PC-3 (cell line): ENCODE measurements around the gene KRT33B. TPM values are rescaled to one million over a fixed set of nuclear protein-coding genes. Genes with fewer than 3 reads are reported as not detected.
A peak's percentile ranks its signal among the peaks of the same experiment; 100 is the strongest.

ENCODE experiments used
- ATAC-seq: fragments of 200-7000 bp; cut with Tn5 transposase; 2 replicates; pipeline ENCODE4 v1.9.1; 2020; ENCODE audit warnings: mild to moderate bottlenecking, moderate library complexity
- Bru-seq: library from RNA; stranded (reverse); fragments of 400-500 nt; gene quantifications from one replicate; lab custom pipeline; 2021; lab: Mats Ljungman, UMichigan
- BruChase-seq, 2 experiments: library from RNA; stranded (reverse); fragments of 400-500 nt; gene quantifications; one replicate each; lab custom pipeline; 2021; lab: Mats Ljungman, UMichigan
- BruUV-seq: library from RNA; stranded (reverse); fragments of 400-500 nt; replicated peaks from 2 replicates; lab custom pipeline; 2021; lab: Mats Ljungman, UMichigan
- CTCF ChIA-PET: fragments of 300-600 bp; sonication (Branson Sonifier 250); formaldehyde crosslinking; loops from one replicate; lab custom pipeline; 2022; ENCODE audit warnings: antibody characterized with exemption; lab: Charles Lee
- POLR2A ChIA-PET: fragments of 300-600 bp; sonication (Branson Sonifier 250); formaldehyde crosslinking; loops from one replicate; lab custom pipeline; 2022; ENCODE audit warnings: antibody characterized with exemption; ENCODE audit not compliant: unreplicated experiment; lab: Charles Lee
- DNase-seq: peaks from one replicate; pipeline ENCODE4 v3.0.0-alpha.2; 2015
- H2AFZ ChIP-seq: fragments of 300-600 bp; sonication (generic); 2 replicates; pipeline ENCODE4 v1.6.0; 2016; ENCODE audit warnings: antibody characterized with exemption, low read length
- H3F3A ChIP-seq: fragments of 300-600 bp; sonication (generic); one replicate; pipeline ENCODE4 v1.6.0; 2017; ENCODE audit warnings: antibody characterized with exemption, low read length, control low read depth, mild to moderate bottlenecking; ENCODE audit not compliant: unreplicated experiment
- H3K27ac ChIP-seq: fragments of 300-600 bp; sonication (generic); 2 replicates; pipeline ENCODE4 v1.5.1; 2016; ENCODE audit warnings: mild to moderate bottlenecking, low read length
- H3K27me3 ChIP-seq: fragments of 300-600 bp; sonication (generic); 2 replicates; pipeline ENCODE4 v1.6.1; 2016; ENCODE audit warnings: low read length, mixed read lengths
- H3K36me3 ChIP-seq: fragments of 300-600 bp; sonication (generic); 2 replicates; pipeline ENCODE4 v1.6.1; 2016; ENCODE audit warnings: low read depth, mixed run types, low read length, mixed read lengths
- H3K4me1 ChIP-seq: fragments of 300-600 bp; sonication (generic); 2 replicates; pipeline ENCODE4 v1.5.1; 2016; ENCODE audit warnings: low read length; ENCODE audit not compliant: insufficient read depth
- H3K4me2 ChIP-seq: fragments of 300-600 bp; sonication (generic); 2 replicates; pipeline ENCODE4 v1.6.0; 2016; ENCODE audit warnings: low read length
- H3K4me3 ChIP-seq: fragments of 300-600 bp; sonication (generic); 2 replicates; pipeline ENCODE4 v1.5.1; 2016; ENCODE audit warnings: mild to moderate bottlenecking, low read length, mixed read lengths
- H3K79me2 ChIP-seq: fragments of 300-600 bp; sonication (generic); 2 replicates; pipeline ENCODE4 v1.6.1; 2017; ENCODE audit warnings: low read length, mixed read lengths
- H3K9ac ChIP-seq: fragments of 300-600 bp; sonication (generic); 2 replicates; pipeline ENCODE4 v1.6.0; 2016; ENCODE audit warnings: mild to moderate bottlenecking, low read length
- H3K9me2 ChIP-seq: fragments of 300-600 bp; sonication (generic); replicated peaks from 2 replicates; pipeline ENCODE4 v1.6.1; 2016; ENCODE audit warnings: mixed run types, low read length, mixed read lengths
- H3K9me3 ChIP-seq: fragments of 300-600 bp; sonication (generic); 2 replicates; pipeline ENCODE4 v1.6.1; 2016; ENCODE audit warnings: low read length, mixed read lengths
- H4K20me1 ChIP-seq: fragments of 300-600 bp; sonication (generic); 2 replicates; pipeline ENCODE4 v1.6.1; 2016; ENCODE audit warnings: low read length, mixed read lengths
- EZH2 ChIP-seq: fragments of 300-600 bp; sonication (generic); IDR thresholded peaks from one replicate; pipeline ENCODE4 v1.6.1; 2017; ENCODE audit warnings: antibody characterized with exemption, mild to moderate bottlenecking, low read length; ENCODE audit not compliant: unreplicated experiment
- EZH2phosphoT487 ChIP-seq: fragments of 300-600 bp; sonication (generic); IDR thresholded peaks from 2 replicates; pipeline ENCODE4 v1.6.1; 2018; ENCODE audit warnings: mild to moderate bottlenecking, antibody characterized with exemption, low read length, borderline replicate concordance
- intact Hi-C: fragments of 100-400 bp; cut with micrococcal nuclease; formaldehyde crosslinking; loops from 2 replicates; pipeline ENCODE4 v1.9.0; 2023
- long read RNA-seq: library from polyadenylated mRNA; unstranded; transcript quantifications from one replicate; pipeline ENCODE4 v2.0.0, GENCODE V29; 2021; ENCODE audit not compliant: unreplicated experiment
- total RNA-seq: library from RNA; depleted of rRNA; stranded (reverse); fragments of >200 nt; gene quantifications from 2 replicates; pipeline ENCODE4 v1.2.3, GENCODE V29; 2014; rRNA removed
- TF ChIP-seq, protein P1 (sequence below): fragments of 300-600 bp; sonication (generic); conservative IDR thresholded peaks from 2 replicates; pipeline ENCODE4 v1.5.1; 2017; ENCODE audit warnings: antibody characterized with exemption, low read depth, mild to moderate bottlenecking, low read length

Gene KRT33B
- total RNA-seq = not detected in 2 replicates
- percentile 10 among the genes with signal in this experiment for Bru-seq, nascent RNA
- BruChase-seq, experiment 1, labeled RNA remaining after a 6-hour chase = not detected
- BruChase-seq, experiment 2, labeled RNA remaining after a 2-hour chase = not detected
- long read RNA-seq = 0 reads

- no peak for ATAC-seq
- ChIA-PET CTCF (no interaction called here), POLR2A (interaction anchor here (0.6 kb wide), 1 partner anchor 19 kb away, joined by 3 read pairs; no protein-coding TSS in a partner anchor)
- H3K9ac ChIP-seq = no peak within 1 kb of the TSS
- H3K4me1 ChIP-seq = no peaks in the 10 kb centered on the region; the same call in 1 of the 2 replicates
- no peaks in the 10 kb centered on the region for H4K20me1 ChIP-seq
- BruUV-seq = no TSS peak
- H3K27me3 ChIP-seq = no peaks in the 10 kb centered on the region
- intact Hi-C loops = no loop called here
- H3K27ac ChIP-seq = no peak within 1 kb of the TSS
- H3K79me2 ChIP-seq = no peaks in the 10 kb centered on the region
- TF ChIP-seq, protein P1, sequence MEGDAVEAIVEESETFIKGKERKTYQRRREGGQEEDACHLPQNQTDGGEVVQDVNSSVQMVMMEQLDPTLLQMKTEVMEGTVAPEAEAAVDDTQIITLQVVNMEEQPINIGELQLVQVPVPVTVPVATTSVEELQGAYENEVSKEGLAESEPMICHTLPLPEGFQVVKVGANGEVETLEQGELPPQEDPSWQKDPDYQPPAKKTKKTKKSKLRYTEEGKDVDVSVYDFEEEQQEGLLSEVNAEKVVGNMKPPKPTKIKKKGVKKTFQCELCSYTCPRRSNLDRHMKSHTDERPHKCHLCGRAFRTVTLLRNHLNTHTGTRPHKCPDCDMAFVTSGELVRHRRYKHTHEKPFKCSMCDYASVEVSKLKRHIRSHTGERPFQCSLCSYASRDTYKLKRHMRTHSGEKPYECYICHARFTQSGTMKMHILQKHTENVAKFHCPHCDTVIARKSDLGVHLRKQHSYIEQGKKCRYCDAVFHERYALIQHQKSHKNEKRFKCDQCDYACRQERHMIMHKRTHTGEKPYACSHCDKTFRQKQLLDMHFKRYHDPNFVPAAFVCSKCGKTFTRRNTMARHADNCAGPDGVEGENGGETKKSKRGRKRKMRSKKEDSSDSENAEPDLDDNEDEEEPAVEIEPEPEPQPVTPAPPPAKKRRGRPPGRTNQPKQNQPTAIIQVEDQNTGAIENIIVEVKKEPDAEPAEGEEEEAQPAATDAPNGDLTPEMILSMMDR = no peak
- TF ChIP-seq EZH2 (no peak), EZH2phosphoT487 (no peak)
- no peaks in the 10 kb centered on the region for H3K9me3 ChIP-seq
- H3K36me3 ChIP-seq = no peaks in the 10 kb centered on the region
- H2AFZ ChIP-seq = no peak within 1 kb of the TSS
- no peaks in the 10 kb centered on the region for H3K9me2 ChIP-seq
- no peak within 1 kb of the TSS for H3K4me3 ChIP-seq
- no peaks in the 10 kb centered on the region for H3F3A ChIP-seq
- H3K4me2 ChIP-seq = no peak within 1 kb of the TSS
- no peak for DNase-seq
Measured at GRCh38 chr17:41369713-41370112, at the start of gene KRT33B. Gene KRT33B, minus strand, starts transcription at chr17:41369813. Its CDS starts 63 bp downstream, at chr17:41369750.

GRCh38 chr17:41418116-41418860, 48.7 kb upstream of the KRT33B start:
- H3K9ac ChIP-seq = peak overlapping the region; percentile 56
- CTCF ChIA-PET = interaction anchor here (0.6 to 1.4 kb wide), 5 partner anchors 14 to 130 kb away, joined by 3 to 6 read pairs (median 4); no protein-coding TSS in a partner anchor
- H3F3A ChIP-seq = no peaks in the 10 kb centered on the region
- no peak overlapping the region for H2AFZ ChIP-seq
- ATAC-seq (peak; percentile 33), DNase-seq (peak; percentile 52)
- peak overlapping the region; percentile 93 for H3K27ac ChIP-seq
- H3K9me2 ChIP-seq = no peaks in the 10 kb centered on the region
- peak overlapping the region; percentile 67 for H3K4me2 ChIP-seq
- intact Hi-C loops = no loop called here
- H3K9me3 ChIP-seq = no peaks in the 10 kb centered on the region
- no peaks in the 10 kb centered on the region for H3K79me2 ChIP-seq
- no peaks in the 10 kb centered on the region for H4K20me1 ChIP-seq
- no peaks in the 10 kb centered on the region for H3K27me3 ChIP-seq
- TF ChIP-seq EZH2phosphoT487 (no peak), EZH2 (no peak)
- TF ChIP-seq, protein P1 = no peak
- peaks cover 54% of the 10 kb centered on the region for H3K4me1 ChIP-seq
- POLR2A ChIA-PET = interaction anchor here (0.6 kb wide), 1 partner anchor 123 kb away, joined by 5 read pairs; no protein-coding TSS in a partner anchor
- H3K36me3 ChIP-seq = no peaks in the 10 kb centered on the region
- BruUV-seq = no TSS peak
- peak overlapping the region; percentile 18; the same call in 1 of the 2 replicates for H3K4me3 ChIP-seq
